GM18870 (cell line): Measurements from ENCODE around the gene TTN.
"Not testable (repeated sequence)": the region's sequence is repeated elsewhere in the genome, so short reads cannot be mapped to it uniquely, and the experiment has no call there.

ENCODE experiments used
- ATAC-seq: cut with Tn5 transposase; IDR thresholded peaks from one replicate; pipeline ENCODE4 v1.9.1; 2021; ENCODE audit warnings: moderate library complexity; ENCODE audit not compliant: unreplicated experiment

The TTN gene

DNA sequence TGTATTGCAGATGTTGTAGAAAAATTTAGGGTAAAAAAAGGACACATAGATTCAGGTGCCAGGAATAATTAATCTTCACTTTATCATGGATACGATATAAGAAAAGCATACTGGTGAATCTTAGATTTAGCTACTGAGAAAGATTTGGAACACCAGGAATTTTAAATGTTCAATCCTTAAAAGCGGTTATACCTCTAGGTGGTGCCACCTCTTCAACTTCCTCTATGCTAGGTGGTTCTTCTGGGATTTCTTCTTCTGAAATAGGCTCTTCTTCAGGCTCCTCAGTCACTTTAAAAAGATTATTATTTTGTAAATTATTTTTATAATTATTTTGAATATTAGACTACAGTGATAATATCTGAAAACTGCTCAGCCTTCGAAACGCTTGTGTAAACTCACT, 133.1 kb downstream of the TTN start:
- ATAC-seq, result no peak

- no peak for ATAC-seq
Observed at GRCh38 chr2:178666458-178666857, 140.8 kb downstream of the TTN start.

GRCh38 chr2:178658480-178658879, 148.7 kb downstream of the TTN start:
- ATAC-seq, result not testable (repeated sequence)

GRCh38 chr2:178650554-178650953, 156.7 kb downstream of the TTN start:
- ATAC-seq, result no peak

DNA sequence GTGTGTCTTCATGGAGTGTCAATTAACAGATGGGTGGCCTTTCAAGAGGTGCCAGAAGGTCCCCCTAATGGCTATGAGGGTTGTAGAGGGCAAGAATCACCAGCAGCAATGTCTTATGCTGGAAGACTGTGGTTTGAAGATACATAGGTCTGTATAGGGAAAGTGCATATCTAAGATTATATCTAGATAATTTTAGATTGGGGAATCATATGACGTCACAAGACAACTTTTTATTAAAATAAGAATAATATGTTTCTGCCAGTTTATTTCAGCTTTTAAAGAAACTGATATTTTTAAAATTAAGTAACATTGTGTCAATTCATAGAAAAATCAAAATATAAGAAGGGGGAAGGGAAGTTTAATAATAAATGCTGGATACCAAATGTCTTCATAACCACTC, 162.3 kb downstream of the TTN start:
- no peak for ATAC-seq

GRCh38 chr2:178641498-178641897, 165.7 kb downstream of the TTN start:
- no peak for ATAC-seq

DNA sequence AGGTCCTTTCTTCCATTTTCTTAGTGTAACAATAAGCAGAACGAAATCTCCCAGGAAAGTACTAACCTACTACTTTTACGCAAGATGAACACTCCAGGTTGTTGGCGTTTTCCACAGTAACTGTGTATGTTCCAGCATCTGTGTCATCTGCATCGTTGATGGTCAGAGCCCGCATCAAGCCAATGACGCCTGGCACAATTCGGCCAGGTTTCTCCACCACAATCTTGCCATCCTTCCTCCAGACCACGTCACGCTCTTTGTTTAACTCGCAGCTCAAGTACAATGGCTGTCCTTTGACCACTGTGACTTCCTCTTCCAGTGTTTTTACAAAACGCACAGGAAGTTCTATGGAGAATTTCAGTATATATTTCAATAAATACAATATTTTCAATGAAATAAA, 171.3 kb downstream of the TTN start:
- ATAC-seq, result no peak

- no peak for ATAC-seq
Observed at GRCh38 chr2:178632729-178633128, 174.5 kb downstream of the TTN start.

- no peak for ATAC-seq
Observed at GRCh38 chr2:178630581-178630980, 176.6 kb downstream of the TTN start.

GRCh38 chr2:178629463-178629862, 177.8 kb downstream of the TTN start:
- ATAC-seq, result no peak

- ATAC-seq, result no peak
Observed at GRCh38 chr2:178628605-178629004, 178.6 kb downstream of the TTN start.

DNA sequence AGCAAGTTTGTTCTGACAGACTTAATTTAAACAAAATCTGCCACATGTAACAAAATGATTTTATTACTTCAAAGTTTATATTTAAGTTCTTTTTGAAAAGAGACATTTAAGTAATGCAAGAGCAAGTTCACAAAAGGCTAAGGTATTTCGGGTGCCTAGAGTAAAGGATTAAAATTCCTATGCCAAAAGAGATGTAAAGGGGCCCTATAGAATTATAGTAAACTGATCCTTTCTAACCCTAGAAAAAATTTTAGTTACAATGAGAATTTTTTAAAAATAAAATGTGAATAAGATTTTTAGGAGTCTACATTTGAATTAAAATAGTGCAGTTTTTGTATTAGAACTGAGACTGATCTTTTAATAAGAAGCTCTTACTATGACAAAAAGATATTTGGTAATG, 179.8 kb downstream of the TTN start:
- no peak for ATAC-seq

DNA sequence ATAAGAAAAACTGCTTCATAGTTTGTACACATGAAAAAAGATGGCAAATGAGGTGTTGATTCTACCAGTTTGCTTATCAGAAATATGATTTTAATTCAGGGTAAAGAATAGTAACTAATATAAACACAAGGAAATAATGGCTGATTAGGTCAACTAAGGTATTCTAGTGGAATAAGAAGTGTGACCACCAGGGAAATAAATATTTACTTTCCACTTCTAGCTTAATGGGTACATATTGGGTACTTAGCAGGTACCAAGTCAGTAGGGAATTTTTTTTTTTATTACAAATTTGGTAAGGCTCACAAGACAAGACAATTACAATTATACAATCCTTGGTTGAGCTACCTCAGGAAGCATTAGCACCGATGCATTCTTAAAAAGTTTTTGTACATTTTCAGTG, 191.3 kb downstream of the TTN start:
- no peak for ATAC-seq

- no peak for ATAC-seq
Observed at GRCh38 chr2:178602901-178603300, 204.3 kb downstream of the TTN start.

GRCh38 chr2:178592655-178593054, 214.6 kb downstream of the TTN start:
- ATAC-seq, result no peak

- no peak for ATAC-seq
Observed at GRCh38 chr2:178589335-178589734, 217.9 kb downstream of the TTN start.

- no peak for ATAC-seq
Observed at GRCh38 chr2:178584666-178585065, 222.6 kb downstream of the TTN start.

GRCh38 chr2:178579006-178579405, 228.2 kb downstream of the TTN start:
- no peak for ATAC-seq

DNA sequence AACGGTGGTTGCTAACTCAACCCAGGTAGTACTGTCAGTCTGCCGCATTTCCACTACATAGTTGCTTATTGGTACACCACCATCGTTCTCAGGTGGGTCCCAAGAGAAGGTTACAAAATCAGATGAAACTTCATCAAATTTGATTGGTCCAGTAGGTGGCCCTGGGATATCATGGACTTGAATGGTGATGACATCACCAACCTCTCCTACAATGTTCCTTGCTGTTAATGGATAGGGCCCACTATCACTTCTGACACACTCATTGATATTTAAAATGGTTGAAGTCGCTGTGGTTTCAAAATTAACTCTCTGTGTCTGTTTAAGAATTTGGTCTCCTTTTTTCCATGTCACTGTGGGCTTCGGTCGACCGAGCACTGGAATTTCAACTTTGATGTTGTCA, 232.4 kb downstream of the TTN start:
- ATAC-seq, result no peak

GRCh38 chr2:178568227-178568626, 239.0 kb downstream of the TTN start:
- no peak for ATAC-seq

DNA sequence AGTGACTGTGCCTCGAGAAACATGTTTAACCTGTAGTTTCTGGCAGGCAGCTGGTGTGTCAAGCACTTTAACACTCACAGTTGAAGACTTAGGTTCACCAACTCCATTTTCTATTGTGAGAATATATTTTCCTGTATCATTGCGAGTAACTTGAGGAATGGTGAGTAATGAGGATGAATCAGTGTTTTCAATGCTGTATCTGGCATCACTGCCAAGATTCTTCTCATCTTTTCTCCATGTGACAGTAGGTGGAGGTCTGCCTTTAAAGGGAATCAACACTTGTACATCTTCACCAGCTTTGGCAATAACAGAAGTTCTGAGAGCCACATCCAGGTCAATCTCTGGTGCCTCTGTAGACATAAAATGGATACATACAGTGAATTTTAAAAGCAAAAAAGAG, 254.2 kb downstream of the TTN start:
- no peak for ATAC-seq

- no peak for ATAC-seq
Observed at GRCh38 chr2:178550352-178550751, 256.9 kb downstream of the TTN start.

DNA sequence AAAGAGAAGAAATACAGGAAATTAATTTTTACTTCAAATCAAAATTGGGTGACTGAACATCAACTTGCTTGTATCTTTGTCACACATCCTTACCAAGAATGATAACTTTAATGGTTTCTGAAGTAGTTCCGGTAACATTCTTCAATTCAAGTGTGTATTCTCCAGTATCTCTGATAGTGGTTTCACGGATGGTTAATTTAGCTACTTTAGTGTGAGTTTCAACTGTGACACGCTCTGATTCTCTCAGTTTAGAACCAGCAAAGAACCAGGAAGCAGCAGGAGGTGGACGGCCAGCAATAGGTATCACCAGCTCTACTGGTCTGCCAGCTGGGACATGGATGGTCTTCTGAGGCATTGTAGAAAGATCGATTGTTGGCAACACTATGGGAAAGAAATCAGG, 264.7 kb downstream of the TTN start:
- ATAC-seq, result no peak

GRCh38 chr2:178542161-178542560, 265.1 kb downstream of the TTN start:
- no peak for ATAC-seq
